Epidermal melanocyte (primary cell): ENCODE measurements around the gene CACNG7.

ENCODE experiments used
- DNase-seq: peaks from one replicate; pipeline ENCODE4 v3.0.0; 2011; ENCODE audit warnings: low spot score; ENCODE audit not compliant: insufficient read length

Gene CACNG7

DNA sequence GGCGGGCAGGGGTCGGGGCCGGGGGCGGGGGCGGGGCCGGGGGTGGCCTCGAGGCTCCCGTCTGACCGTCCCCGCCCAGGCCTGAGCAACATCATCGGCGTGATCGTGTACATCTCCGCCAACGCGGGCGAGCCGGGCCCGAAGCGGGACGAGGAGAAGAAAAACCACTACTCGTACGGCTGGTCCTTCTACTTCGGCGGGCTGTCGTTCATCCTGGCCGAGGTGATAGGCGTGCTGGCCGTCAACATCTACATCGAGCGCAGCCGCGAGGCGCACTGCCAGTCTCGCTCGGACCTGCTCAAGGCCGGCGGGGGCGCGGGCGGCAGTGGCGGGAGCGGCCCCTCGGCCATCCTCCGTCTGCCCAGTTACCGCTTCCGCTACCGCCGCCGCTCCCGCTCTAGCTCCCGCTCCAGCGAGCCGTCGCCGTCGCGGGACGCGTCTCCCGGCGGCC lies 72.9 kb downstream of the CACNG7 start:
- DNase-seq: no peak

DNA sequence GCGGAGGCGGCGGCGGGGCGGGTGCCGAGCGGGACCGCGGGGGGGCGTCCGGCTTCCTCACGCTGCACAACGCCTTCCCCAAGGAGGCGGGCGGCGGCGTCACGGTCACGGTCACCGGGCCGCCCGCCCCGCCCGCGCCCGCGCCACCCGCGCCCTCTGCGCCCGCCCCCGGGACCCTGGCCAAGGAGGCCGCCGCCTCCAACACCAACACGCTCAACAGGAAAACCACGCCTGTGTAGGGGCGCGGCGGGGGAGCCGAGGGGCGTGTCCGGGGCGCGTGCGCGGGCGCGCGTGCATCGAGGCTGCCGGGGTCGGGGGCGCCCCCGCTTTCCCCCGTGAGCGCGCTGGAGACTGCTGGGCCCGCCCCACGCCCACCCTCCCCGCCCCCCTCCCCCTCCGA lies 73.5 kb downstream of the CACNG7 start:
- no peak for DNase-seq

DNA sequence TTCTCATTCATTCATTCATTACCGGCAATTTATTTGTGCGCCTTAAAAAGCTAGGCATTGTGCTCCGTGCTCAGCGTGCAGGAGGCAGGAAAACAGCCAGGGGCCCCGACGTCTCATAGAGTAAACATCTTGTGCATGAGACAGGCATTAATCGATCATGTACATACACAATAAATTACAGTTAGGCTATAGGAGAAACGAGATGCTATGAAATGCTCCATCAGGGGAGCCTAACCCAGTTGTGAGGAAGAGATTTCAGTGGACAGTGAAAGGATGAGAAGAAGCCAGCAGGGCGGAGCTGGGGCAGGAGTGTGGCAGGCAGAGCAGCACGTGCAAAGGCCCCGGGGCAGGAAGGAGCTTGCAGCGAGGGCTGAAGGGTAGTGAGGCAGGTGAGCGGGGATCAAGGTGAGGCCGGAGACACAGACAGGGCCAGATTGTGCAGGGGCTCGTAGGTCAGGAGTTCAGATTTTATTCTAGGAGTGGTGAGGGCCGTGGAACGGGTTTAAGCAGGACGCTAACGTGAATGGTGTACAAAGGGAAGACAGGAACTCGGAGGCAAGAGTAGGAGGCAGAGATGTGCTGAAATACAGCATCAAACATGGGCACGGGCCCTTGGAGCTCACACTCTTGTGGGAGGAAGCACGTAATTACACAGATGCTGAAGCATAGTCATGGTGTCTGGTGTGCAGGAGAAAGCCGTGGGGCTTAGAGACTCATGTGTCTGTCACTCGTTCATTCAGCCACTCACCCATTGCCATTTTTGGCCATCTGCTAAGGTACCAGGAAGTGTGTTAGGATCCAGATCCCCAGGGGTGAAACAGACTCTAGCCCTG lies 74.6 kb downstream of the CACNG7 start:
- no peak for DNase-seq

DNA sequence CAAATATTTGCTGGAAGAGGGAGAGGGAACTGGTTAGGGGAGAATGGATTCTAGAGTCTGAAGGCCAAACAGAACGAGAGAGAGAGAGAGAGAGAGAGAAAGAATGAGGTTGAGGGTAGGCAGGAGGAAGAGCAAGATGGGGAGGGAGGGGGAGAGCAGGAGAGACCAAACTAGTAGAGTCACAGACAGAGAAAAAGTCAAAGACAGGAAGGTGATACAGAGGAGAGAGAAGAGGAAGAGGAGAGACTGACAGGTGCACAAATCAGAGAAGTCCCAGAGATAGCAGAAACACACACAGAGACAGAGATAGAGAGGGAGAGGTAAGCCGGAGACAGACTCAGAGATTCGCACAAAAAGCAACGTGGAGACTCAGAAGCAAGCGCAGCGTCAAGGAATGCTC lies 76.8 kb downstream of the CACNG7 start:
- no peak for DNase-seq

DNA sequence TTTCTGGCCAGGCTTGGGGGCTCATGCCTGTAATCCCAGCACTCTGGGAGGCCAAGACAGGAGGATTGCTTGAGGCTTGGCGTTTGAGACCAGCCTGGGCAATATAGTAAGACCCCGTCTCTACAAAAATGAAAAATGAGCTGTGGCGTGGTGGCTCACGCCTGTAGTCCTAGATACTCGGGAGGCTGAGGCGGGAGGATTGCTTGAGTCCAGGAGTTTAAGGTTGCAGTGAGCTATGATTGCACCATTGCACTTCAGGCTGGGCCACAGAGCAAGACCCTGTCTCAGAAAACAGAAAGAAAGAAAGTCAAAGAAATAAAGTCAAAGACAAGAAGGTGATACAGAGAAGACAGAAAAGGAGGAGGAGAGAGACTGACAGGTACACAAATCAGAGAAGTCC lies 79.9 kb downstream of the CACNG7 start:
- peak; percentile 4 for DNase-seq

DNA sequence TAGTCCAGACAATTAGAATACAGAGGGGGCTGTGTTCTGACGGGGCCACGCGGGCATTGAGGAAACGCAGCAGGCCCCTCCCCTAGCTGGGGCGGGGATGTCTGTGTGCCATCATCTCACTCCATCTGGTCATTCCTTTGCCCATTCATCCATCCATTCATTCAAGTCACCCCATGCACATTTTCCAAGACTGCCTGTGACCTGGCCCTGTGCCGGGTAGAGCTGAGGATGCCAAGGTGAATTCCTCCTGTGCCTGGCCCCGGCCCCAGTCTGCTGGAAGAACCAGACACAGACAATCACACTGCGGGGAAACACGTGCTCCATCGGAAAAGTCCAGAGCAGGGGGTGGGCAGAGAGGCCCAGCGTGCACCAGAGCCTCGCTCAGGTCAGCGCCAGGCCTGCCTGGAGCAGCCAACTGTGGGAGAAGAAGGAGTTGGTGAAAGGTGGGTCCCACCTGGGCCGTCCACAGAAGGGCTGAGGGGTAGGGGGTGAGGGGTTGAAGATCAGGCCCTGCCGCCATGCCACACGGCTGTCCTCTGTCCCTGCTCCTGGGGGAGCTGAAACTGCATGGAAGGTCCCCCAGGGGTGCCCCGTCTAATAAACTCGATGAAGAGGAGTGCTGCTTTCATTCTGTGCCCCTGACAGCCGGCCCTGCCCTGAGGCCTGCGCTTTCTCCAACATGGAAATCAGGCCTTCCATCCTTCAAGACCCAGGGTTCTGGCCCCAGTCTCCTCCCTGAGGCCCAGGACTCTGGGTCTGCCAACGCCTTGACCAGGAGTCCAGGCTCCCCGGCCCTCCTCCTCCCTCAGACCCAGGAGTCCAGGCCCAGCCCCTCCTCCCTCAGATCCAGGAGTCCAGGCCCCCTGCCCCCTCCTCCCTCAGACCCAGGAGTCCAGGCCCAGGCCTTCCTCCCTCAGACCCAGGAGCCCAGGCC lies 80.8 kb downstream of the CACNG7 start:
- DNase-seq: peak; percentile 13

DNA sequence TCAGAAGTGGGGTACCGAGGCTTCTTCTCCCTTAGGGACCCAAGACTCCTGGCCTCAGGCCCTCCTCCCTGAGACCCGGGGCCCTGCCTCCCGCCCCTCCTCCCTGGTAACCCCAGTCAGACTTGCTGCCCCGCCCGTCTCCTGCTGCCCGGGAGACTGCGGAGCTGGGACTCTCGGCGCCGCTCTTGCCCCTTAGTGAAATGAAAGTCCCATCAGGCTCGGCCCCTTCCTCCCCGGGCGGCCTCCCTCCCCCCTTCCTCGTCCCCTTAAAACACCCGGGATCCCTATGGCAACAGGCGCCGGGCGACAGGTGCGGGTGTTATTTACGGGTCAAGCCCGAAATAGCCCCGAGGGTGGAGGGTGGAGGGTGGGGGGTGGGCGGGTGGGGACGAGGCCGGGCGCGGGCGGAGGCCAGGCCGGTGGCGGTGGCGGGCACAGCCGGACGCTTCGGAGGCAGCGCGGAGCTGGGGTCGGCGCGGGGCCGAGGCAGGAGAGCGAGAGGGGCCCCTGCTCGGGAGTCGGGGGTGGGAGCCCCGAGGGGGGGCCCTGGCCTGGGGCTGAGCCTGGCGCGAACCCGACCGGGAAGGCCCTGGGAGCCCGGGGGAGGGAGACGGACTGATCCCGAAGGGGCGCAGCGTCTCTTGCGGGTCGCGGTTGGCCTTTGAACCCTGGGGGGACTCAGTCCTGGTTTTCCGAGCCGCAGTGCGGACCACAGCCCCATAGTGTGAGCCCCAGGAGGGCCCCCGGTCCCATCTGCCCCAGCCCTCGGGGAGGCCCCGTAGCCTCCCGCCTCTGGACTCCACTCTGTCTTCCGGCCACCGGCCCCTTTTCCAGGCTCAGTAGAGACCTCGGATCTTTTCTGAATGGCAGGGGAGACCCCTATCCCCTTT lies 82.4 kb downstream of the CACNG7 start, which contains the start of gene CACNG6:
CACNG6 (plus strand) TSS at position 414 of the 890 bp plus-strand sequence. CDS start 1,241 bp downstream, outside the sequence.
- peak; percentile 32 for DNase-seq

DNA sequence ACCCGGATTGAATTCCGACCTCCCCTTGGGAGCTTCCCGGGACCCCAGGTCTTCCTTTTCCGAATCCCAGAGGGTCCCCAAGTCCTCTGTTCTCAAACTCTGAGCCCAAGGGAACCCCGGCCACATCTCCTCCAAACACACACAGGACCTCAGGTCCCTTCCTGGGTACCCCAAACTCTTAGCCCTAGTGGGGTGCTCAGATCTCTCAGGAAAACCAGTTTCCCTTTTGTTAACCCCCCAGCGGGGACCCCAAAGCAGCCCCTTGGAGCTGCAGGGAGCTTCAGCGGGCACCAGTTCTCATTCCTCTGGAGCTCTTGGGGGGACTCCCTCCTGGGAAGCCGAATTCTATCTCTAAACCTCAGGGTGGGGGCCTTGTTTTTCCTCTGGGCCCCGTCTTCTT lies 83.1 kb downstream of the CACNG7 start:
- DNase-seq: peak; percentile 3

DNA sequence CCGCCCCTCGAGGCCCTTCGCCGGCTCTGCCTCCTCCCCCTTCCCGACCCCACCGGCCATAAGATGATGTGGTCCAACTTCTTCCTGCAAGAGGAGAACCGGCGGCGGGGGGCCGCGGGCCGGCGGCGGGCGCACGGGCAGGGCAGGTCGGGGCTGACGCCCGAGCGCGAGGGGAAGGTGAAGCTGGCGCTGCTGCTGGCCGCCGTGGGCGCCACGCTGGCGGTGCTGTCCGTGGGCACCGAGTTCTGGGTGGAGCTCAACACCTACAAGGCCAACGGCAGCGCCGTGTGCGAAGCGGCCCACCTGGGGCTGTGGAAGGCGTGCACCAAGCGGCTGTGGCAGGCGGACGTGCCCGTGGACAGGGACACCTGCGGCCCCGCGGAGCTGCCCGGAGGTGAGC lies 83.7 kb downstream of the CACNG7 start:
- no peak for DNase-seq

DNA sequence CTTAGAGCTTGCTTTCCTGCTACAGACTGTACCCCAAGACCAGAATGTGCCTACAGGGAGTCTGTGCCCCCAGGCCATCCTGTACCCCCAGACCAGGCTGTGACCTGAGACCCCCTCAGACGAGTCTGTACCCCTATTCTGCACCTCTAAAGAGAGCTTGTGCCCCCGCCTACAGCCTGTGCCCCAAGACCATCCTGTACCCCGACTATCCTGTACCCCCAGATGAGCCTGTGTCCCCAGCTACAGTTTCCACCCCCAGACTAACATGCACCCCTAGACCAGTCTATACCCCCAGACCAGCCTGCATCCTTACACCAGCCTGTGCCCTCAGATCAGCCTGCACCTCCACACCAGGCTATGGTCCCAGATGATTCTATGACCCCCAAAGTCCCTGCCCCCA lies 84.4 kb downstream of the CACNG7 start:
- peak; percentile 12 for DNase-seq
